Stimulated activated CD4-positive, alpha-beta T cell treated with anti-CD3 and anti-CD28 coated beads, TNF-alpha, amount 100 ng/mL, for 24 hours (primary cell): Measurements from ENCODE around the gene USP21.

ENCODE experiments used
- DNase-seq, 3 experiments: peaks; one replicate each; pipeline ENCODE4 v3.0.0-alpha.2; 2020; ENCODE audit warnings: low read depth in 3 of 3

The USP21 gene

DNA sequence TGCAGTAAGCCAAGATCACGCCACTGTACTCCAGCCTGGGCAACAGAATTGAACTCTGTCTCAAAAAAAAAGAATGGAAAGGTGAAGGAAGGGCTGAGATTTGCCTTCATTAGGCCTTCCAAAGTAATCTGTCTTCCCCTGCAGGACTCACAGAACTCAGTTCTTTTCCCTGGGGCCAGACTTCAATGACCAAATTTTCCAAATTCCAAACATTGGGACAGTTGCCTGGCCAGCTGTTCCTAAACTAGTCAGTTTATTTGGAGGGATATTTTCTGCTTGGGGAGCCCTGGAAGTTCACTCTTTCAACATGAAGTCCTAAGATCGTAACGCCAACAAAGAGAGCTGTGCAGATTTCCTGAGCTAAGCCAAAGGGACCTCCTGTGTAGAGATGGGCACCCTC lies 21.4 kb upstream of the USP21 start:
- no peak for DNase-seq

DNA sequence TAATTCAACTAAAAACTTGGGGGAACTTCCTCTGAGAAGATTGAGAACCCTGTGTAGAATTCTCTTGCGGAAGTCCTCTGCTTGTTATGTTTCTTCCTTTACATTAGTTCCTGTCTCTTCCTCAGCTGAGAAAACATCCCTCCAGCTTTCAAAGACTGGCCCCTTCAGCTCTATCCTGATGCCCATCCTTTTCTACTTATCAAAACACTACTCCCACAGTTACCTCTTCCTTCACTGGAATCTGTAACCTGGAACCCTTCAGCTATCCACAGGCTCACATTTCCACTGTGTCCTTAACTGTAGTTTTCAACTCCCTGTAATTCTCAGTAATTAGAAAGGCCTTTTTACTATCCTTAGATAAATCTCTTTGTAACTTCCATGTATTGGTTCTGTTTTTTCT lies 20.9 kb upstream of the USP21 start:
- no peak for DNase-seq

DNA sequence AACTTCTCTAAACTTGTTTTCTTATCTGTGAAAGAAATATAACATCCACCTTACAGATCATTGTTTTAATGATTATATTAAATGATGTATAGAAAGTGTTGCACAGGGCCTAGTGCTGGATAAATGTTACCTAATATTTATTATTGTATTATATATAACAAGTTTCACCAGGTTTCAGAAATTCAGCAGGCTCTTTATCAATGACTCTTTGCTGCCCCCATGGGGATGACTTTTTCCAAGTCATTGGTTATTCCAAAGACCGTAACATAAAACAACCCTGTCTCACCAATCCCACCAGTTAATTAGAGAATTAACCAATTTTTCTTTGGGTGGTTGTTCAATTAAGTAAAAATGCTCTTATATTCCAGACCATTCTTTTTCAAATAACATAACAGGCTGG lies 19.5 kb upstream of the USP21 start:
- DNase-seq, result peak in 1 of 3 experiments; percentile 35

DNA sequence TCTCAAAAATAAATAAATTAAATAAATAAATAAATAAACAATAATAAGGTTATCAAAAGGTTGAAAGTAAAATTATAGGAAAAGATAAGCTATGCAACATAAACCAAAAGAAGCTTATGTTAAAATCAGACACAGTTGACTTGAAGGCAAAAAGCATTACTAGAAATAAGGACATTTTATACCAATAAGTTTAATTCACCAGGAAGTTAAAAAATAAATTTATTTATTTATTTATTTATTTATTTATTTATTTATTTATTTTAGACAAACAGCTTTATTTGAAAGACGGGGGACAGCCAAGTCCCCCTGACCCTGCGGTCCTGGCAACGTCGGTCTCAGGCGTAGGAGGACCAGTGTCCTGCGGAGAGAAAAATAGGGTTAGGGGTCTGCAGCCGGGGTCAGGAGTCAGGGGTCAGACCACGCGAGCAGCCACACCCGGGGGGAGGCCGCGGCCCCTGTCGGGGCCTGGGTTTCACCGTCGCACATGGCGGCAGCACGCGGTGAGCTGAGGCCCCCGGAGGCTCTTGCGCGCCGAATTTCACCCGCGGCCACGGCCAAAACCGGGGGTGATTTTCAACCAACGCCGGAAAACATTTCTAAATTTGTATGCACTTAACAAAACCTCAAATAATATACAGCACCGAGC lies 18.4 kb upstream of the USP21 start:
- no peak for DNase-seq

DNA sequence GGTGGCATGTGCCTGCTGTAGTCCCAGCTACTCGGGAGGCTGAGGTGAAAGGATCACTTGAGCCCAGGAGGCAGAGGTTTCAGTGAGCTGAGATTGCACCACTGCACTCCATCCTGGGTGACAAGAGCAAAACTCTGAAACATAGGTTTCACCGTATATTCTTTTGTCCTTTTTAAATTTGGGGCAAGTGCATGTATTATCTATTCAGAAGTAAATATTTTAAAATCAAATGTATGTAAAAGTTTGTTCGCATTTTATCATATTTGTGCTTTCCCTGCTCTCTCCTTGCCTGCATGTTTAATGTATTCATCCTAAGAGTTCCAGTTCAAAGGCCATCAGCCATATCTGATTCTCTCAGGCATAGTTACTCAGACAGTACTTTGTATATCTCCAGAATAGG lies 13.5 kb upstream of the USP21 start:
- no peak for DNase-seq

DNA sequence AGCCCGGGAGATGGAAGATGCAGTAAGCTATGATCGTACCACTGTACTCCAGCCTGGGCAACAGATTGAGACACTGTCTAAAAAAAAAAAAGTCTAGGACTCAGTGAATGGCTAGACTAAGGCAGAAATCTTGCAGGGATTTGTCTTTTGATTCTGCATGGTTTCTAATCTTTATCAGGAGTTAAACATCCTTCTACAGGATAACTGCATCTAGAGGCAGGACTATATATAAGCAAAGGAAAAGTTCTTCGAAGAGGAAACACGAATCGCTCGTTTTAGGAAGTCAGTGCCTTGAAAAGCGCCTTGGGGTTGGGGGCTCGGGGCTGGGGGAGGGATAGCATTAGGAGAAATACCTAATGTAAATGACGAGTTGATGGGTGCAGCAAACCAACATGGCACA lies 6.1 kb upstream of the USP21 start:
- no peak for DNase-seq

DNA sequence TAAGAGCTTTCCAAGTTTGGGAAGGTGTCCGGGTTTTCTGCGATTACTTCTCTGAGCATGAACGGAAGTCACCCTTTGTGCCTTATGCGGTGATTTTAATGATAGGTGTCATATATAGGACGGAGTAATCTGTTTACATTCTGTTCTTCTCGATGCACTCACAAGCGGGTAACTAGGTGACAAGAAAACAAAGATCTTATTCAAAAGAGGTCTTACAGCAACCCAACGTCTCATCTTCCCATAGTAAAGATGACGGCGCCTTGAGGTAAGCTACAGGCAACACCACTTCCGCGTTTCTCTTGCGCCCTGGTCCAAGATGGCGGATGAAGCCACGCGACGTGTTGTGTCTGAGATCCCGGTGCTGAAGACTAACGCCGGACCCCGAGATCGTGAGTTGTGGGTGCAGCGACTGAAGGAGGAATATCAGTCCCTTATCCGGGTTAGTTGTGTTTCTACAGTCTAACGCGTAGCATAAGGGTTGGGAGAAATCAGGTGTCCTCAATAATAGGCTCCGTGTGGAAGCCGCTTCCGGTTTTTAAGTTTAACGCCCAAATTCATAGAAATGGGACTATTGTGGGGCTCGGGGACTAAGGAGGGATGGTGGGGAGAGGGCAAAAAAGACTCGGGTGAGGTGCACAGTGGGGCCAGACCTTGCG lies 5.5 kb upstream of the USP21 start, which contains the start of gene UFC1:
UFC1 (plus strand) TSS at position 297 of the 656 bp plus-strand sequence; CDS start at position 317, 20 bp downstream.
- DNase-seq, result peak; percentile 56 to 72 (median 70)

DNA sequence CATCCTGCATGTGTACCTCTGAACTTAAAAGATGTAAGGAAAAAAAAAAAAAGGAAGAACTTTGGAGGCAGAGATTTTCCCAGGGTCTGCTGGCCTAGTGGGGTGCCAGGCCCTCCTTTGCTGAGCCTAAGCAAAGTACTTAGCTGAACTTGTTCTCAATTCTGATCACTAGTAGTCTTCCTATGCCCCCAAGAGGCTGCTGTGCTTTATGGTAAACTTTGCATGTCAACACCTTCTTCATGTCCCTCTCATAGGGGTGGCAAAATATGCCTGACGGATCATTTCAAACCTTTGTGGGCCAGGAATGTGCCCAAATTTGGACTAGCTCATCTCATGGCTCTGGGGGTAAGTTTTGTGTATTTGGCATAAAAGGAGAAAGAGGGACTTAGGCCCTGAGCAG lies 1.4 kb upstream of the USP21 start:
- no peak for DNase-seq

DNA sequence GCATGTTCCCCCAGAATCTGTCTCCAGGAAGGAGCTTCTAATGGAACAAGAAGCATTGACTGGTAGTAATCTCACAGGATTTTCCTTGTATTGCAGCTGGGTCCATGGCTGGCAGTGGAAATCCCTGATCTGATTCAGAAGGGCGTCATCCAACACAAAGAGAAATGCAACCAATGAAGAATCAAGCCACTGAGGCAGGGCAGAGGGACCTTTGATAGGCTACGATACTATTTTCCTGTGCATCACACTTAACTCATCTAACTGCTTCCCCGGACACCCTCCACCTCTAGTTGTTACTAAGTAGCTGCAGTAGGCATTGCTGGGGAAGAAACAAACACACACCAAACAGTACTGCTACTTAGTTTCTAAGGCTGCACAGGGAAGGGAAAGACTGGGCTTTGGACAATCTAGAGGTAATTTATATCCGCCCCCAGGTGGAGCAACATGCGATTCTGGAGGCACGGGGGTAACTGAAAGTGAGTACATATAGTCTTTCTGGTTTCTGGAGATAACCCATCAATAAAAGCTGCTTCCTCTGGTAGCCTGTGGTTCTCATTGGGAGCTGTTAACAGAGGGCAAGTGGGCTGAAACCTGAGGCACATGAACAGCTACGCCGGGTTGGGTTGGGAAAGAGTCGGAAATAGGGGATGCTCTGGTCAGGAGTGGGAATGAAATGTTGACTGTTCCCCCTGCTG lies 837 bp upstream of the USP21 start:
- DNase-seq, result no peak

DNA sequence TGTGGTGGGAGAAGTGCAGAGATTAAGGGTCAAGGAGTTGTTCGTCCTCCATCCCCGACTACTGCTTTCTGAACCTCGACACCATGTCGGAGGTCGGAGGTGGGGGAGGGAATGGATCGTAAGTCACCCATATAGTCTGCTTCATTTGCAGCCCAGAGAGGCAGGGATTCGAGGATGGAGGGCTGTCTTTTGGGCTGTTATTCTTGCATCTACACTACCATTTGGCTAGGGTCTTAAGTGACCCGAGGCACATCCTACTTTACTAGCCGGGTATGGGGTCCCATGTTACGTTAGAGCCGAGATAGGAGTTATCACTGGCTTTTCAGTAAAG lies 578 bp downstream of the USP21 start:
- DNase-seq, result no peak

DNA sequence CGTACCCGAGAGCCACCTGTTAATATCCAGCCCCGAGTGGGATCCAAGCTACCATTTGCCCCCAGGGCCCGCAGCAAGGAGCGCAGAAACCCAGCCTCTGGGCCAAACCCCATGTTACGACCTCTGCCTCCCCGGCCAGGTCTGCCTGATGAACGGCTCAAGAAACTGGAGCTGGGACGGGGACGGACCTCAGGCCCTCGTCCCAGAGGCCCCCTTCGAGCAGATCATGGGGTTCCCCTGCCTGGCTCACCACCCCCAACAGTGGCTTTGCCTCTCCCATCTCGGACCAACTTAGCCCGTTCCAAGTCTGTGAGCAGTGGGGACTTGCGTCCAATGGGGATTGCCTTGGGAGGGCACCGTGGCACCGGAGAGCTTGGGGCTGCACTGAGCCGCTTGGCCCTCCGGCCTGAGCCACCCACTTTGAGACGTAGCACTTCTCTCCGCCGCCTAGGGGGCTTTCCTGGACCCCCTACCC lies 1.4 kb downstream of the USP21 start:
- no peak for DNase-seq

DNA sequence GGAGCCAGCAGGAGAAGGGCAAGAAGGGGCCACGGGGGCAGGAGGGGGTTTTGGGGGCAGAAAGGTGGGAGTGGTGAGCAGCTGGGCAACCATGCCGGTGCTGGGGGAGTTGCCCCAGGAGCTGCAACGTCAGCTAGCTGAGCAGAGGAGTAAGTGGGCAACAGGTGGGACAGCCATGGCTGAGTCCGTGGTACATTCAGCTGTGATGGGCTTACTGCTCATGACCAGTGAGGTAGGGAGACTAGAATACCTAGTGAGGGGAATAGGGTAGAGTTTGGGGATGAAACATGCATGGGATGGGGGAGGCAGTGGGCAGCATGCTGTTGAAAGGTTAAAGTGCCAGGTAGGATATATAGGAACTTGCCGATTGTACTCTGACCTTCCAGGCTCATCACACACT lies 2.4 kb downstream of the USP21 start:
- DNase-seq, result no peak

DNA sequence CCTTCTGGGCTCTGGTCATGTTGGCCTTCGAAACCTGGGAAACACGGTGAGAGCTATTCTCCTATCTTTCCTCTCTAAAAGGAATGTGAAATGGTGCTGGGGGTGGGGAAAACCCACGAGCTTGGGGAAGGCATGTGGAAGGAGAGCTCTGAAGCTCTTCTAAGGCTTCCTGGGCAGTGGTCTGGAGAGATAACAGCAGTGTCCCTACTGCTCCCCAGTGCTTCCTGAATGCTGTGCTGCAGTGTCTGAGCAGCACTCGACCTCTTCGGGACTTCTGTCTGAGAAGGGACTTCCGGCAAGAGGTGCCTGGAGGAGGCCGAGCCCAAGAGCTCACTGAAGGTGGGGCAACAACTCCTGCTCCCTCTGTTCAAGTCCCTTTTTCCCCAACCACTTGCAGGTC lies 2.8 kb downstream of the USP21 start:
- DNase-seq, result no peak

DNA sequence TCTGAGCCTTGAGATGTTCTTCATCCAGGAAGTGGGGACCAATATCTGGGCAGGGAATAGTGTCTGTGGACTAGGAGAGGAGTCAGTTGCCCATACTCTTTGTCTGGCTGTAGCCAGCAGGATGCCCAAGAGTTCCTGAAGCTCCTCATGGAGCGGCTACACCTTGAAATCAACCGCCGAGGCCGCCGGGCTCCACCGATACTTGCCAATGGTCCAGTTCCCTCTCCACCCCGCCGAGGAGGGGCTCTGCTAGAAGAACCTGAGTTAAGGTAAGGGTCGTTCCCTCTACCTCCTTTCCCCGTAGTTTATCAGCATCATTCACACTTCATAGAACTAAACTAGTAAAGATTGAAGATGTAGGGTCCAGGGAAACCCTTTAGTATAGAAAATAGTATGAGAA lies 3.5 kb downstream of the USP21 start:
- no peak for DNase-seq

DNA sequence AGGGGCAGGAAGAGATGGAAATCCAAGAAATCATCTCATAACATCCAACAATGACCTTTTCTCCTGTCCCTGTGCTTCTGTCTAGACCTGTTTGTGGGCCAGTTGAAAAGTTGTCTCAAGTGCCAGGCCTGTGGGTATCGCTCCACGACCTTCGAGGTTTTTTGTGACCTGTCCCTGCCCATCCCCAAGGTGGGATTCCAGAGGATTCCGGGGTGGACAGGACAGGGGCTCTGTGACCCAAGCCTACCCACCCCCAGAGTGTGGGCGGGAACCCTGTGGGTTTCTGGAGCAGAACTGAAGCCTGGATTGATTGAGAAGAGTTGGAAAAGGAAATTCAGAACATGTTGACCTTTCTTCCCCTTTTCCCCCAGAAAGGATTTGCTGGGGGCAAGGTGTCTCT lies 4.5 kb downstream of the USP21 start:
- DNase-seq, result no peak

DNA sequence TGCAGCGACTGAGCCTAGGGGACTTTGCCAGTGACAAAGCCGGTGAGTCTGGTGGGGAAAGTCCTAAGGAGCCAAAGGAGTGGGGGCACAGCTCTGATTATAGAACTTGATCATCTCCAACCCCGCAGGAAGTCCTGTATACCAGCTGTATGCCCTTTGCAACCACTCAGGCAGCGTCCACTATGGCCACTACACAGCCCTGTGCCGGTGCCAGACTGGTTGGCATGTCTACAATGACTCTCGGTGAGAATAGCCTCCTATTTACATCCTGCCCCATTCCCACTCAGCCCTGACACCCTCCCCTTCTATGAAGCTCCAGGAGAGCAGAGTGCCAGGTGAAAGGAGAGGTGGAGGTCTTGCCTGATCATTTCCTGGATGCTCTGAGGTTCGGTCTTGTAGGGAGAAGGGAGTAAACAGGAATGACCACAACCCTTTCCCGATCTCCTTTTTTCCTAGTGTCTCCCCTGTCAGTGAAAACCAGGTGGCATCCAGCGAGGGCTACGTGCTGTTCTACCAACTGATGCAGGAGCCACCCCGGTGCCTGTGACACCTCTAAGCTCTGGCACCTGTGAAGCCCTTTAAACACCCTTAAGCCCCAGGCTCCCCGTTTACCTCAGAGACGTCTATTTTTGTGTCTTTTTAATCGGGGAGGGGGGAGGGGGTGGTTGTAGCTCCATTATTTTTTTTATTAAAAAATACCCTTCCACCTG lies 5.8 kb downstream of the USP21 start:
- no peak for DNase-seq

DNA sequence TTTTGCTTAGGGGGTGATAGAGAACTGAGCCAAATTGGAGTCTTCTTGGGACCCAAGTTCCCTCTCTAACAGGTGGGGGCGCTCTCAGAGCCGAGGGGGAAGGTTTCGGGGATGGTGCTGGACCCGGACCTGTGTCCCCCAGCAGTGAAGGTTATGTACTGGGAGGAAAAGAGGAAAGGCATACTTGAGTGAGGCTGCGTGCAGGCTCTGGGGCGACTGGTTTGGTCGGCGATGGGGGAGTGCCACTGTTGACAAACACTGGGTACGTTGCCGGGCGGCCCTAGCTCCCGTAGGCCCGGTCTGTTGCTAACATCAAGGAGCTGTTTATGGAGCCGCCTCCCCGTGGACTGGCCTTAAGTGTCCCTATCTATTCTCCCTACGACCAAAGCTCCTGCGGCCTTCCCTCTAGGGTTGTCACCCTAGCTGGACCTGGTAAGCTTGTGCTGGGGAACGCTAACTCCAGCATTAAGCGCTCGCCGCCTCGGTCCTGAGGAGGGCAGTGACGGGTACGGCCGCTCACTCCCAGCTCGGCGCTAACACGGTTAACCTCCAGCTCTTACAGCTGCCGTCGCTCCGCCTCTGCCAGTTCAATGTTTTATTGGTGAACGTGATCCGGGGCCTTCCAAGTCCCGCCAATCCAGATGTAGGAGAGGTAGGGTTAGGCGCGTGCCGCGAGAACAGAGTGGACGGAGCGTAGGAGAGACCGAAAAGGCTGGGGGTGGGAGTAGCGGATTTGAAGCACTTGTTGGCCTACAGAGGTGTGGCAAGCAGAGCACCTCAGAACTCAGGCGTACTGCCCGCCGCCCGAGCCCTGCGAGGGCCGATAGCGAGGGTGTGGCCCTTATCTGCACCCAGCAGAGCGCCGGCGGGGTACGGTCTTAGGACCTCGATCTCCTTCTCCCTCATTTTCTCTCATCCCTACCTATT lies 6.7 kb downstream of the USP21 start, which contains the start of gene PPOX:
PPOX (plus strand) TSS at position 685 of the 927 bp plus-strand sequence. CDS start 422 bp downstream, outside the sequence.
- peak; percentile 78 to 94 (median 87) for DNase-seq

DNA sequence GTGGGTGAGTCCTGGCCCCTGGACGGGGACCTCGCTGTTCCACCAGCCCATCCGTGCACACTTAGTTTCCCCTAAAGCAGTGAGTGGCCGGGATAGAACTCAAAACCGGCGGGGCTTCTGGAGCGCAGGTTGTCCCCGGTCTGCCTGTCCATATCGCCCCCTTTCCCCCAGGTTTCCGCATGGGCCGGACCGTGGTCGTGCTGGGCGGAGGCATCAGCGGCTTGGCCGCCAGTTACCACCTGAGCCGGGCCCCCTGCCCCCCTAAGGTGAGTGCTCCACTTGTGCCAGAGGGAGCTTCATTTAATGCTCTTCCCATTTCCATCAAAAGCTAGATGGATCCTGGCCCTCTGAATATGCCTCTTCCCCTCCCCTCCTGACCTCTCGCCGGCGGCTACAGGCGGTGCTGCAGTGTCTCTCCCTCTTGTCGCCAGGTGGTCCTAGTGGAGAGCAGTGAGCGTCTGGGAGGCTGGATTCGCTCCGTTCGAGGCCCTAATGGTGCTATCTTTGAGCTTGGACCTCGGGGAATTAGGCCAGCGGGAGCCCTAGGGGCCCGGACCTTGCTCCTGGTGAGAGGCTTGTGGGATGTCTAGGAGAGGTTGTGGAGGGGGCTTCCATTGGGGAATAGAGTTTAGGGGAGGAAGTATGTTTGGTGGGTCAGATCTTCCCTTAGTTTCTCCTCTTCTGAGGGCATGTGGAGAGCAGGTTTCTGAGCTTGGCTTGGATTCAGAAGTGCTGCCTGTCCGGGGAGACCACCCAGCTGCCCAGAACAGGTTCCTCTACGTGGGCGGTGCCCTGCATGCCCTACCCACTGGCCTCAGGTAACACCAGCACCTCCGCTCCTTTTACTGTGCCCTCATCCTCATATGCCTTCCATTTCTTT lies 7.6 kb downstream of the USP21 start:
- no peak for DNase-seq

DNA sequence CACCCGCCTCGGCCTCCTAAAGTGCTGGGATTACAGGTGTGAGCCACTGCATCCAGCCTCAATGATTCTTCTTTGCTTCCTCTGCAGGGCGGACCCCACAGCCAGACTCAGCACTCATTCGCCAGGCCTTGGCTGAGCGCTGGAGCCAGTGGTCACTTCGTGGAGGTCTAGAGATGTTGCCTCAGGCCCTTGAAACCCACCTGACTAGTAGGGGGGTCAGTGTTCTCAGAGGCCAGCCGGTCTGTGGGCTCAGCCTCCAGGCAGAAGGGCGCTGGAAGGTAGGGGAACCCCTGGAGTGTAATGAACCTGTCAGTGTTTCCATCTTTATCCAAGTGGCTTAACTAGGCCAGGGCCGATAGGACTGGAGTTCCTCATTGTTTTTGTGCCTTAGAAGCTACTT lies 9.6 kb downstream of the USP21 start:
- DNase-seq, result no peak

DNA sequence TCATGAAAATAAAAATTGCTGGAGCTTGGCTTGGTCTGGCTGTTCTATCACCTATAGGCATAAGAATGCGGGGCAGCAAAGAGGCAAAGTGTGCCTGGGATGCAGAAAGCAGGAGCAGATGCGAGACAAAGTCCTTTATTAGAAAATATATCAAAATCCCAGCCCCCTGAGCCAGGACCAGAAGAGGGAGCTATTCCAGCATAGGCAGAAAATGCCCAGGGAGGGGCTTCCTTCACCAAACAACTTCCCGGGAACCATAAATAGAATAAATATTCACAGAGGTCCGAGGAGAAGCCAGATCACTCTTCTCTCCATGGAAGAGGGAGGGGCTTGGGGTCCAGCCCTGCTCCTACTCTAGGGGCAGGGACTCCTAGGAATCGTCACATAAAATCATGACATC lies 11.9 kb downstream of the USP21 start:
- DNase-seq, result no peak
